RWPE2 (cell line): Measurements from ENCODE around the gene OXNAD1.

Experiments used
- ATAC-seq: fragments of 200-7000 bp; cut with Tn5 transposase; 3 replicates; pipeline ENCODE4 v1.9.1; 2021; ENCODE audit warnings: low read depth
- DNase-seq: peaks from one replicate; pipeline ENCODE4 v3.0.0-alpha.2; 2020; ENCODE audit warnings: low spot score
- H3K27ac ChIP-seq: fragments of 450-650 bp; 2 replicates; pipeline ENCODE4 v1.5.1; 2017; ENCODE audit warnings: mild to moderate bottlenecking; ENCODE audit not compliant: poor library complexity, severe bottlenecking
- H3K27me3 ChIP-seq: fragments of 250-450 bp; sonication (Bioruptor Pico); 2 replicates; pipeline ENCODE4 v1.5.1; 2021; ENCODE audit warnings: mild to moderate bottlenecking, moderate library complexity; ENCODE audit not compliant: insufficient read depth, poor library complexity, severe bottlenecking
- H3K36me3 ChIP-seq: fragments of 250-450 bp; sonication (Bioruptor Pico); 2 replicates; pipeline ENCODE4 v1.5.1; 2020; ENCODE audit warnings: low read depth, mild to moderate bottlenecking, moderate library complexity
- H3K4me1 ChIP-seq: fragments of 250-450 bp; sonication (Bioruptor Pico); 2 replicates; pipeline ENCODE4 v1.5.1; 2021; ENCODE audit warnings: mild to moderate bottlenecking, moderate library complexity; ENCODE audit not compliant: insufficient read depth, poor library complexity, severe bottlenecking
- H3K4me3 ChIP-seq: fragments of 250-450 bp; sonication (Bioruptor Pico); 2 replicates; pipeline ENCODE4 v1.5.1; 2021; ENCODE audit warnings: mild to moderate bottlenecking, moderate library complexity; ENCODE audit not compliant: severe bottlenecking
- H3K9me3 ChIP-seq: fragments of 250-450 bp; sonication (Bioruptor Pico); 2 replicates; pipeline ENCODE4 v1.5.1; 2021; ENCODE audit warnings: mild to moderate bottlenecking, moderate library complexity; ENCODE audit not compliant: severe bottlenecking
- CTCF ChIP-seq: fragments of 450-650 bp; IDR thresholded peaks from one replicate; pipeline ENCODE4 v1.5.1; 2017; ENCODE audit warnings: mild to moderate bottlenecking, moderate library complexity; ENCODE audit not compliant: poor library complexity, severe bottlenecking

OXNAD1 gene

GRCh38 chr3:16294844-16295243 lies 29.8 kb downstream of the OXNAD1 start:
- TF ChIP-seq CTCF: no peak

GRCh38 chr3:16295298-16295890 lies 30.4 kb downstream of the OXNAD1 start:
- Histone ChIP-seq H3K27me3 (no peaks in the 10 kb centered on the region), H3K4me1 (no peaks in the 10 kb centered on the region), H3K36me3 (peaks cover 44% of the 10 kb centered on the region), H3K4me3 (no peak overlapping the region), H3K9me3 (no peaks in the 10 kb centered on the region), H3K27ac (no peak overlapping the region)
- no peak for DNase-seq
- ATAC-seq: no peak
- TF ChIP-seq CTCF: no peak

More at GRCh38 chr3:16294844-16295243, 29.8 kb downstream of the OXNAD1 start:
- DNase-seq (no peak), ATAC-seq (no peak)
- H3K4me1 ChIP-seq: no peaks in the 10 kb centered on the region
- H3K9me3 ChIP-seq: no peaks in the 10 kb centered on the region
- no peak overlapping the region for H3K27ac ChIP-seq
- peaks cover 42% of the 10 kb centered on the region for H3K36me3 ChIP-seq
- H3K4me3 ChIP-seq: no peak overlapping the region
- no peaks in the 10 kb centered on the region for H3K27me3 ChIP-seq

- no peaks in the 10 kb centered on the region for H3K27me3 ChIP-seq
- H3K9me3 ChIP-seq: no peaks in the 10 kb centered on the region
- H3K4me3 ChIP-seq: no peak overlapping the region
- peaks cover 38% of the 10 kb centered on the region for H3K36me3 ChIP-seq
- ATAC-seq (no peak), DNase-seq (no peak)
- no peaks in the 10 kb centered on the region for H3K4me1 ChIP-seq
- TF ChIP-seq CTCF: no peak
- H3K27ac ChIP-seq: no peak overlapping the region
Measured at GRCh38 chr3:16297997-16298885, 33.2 kb downstream of the OXNAD1 start.

GRCh38 chr3:16298891-16299290 lies 33.9 kb downstream of the OXNAD1 start:
- ATAC-seq (no peak), DNase-seq (no peak)
- no peak overlapping the region for H3K4me3 ChIP-seq
- no peaks in the 10 kb centered on the region for H3K4me1 ChIP-seq
- H3K27ac ChIP-seq: no peak overlapping the region
- H3K36me3 ChIP-seq: peaks cover 40% of the 10 kb centered on the region
- no peak for TF ChIP-seq CTCF
- H3K27me3 ChIP-seq: no peaks in the 10 kb centered on the region
- no peaks in the 10 kb centered on the region for H3K9me3 ChIP-seq

GRCh38 chr3:16299746-16300145 lies 34.7 kb downstream of the OXNAD1 start:
- Histone ChIP-seq H3K4me1 (no peaks in the 10 kb centered on the region), H3K9me3 (no peaks in the 10 kb centered on the region), H3K36me3 (peaks cover 36% of the 10 kb centered on the region), H3K27me3 (no peaks in the 10 kb centered on the region), H3K4me3 (no peak overlapping the region), H3K27ac (no peak overlapping the region)
- ATAC-seq: no peak
- no peak for TF ChIP-seq CTCF
- no peak for DNase-seq
